ENCODE data around the gene FAM229B.
"Not testable (repeated sequence)": the region's sequence is repeated elsewhere in the genome, so short reads cannot be mapped to it uniquely, and the experiment has no call there.

GRCh38 chr6:112047523-112047922, 39.9 kb upstream of the FAM229B start:
- TF ChIP-seq CTCF, POLR2A (IDR thresholded peaks at IDR 0.05): not testable (repeated sequence)

Measured in ovary (tissue), 3 donors.